Panc1 (cell line): ENCODE data around the gene PAQR9. TPM values are rescaled to one million over a fixed set of nuclear protein-coding genes. Genes with fewer than 3 reads are reported as not detected.

Source experiments
- ATAC-seq: fragments of 200-7000 bp; cut with Tn5 transposase; 2 replicates; pipeline ENCODE4 v1.9.1; 2020; ENCODE audit warnings: mild to moderate bottlenecking, moderate library complexity
- BruUV-seq: library from RNA; stranded (reverse); fragments of 400-500 nt; replicated peaks from 2 replicates; lab custom pipeline; 2021; lab: Mats Ljungman, UMichigan
- CTCF ChIA-PET: fragments of 300-600 bp; sonication (Branson Sonifier 250); formaldehyde crosslinking; loops from one replicate; lab custom pipeline; 2022; ENCODE audit warnings: antibody characterized with exemption; lab: Charles Lee
- POLR2A ChIA-PET: fragments of 300-600 bp; sonication (Branson Sonifier 250); formaldehyde crosslinking; loops from one replicate; lab custom pipeline; 2022; ENCODE audit warnings: antibody characterized with exemption; lab: Charles Lee
- DNase-seq: peaks from one replicate; pipeline ENCODE4 v3.0.0-alpha.2; 2010; ENCODE audit warnings: low read depth, low spot score
- H3K27ac ChIP-seq: 2 replicates; pipeline ENCODE4 v1.5.1; 2011; ENCODE audit warnings: mild to moderate bottlenecking, low read length, inconsistent platforms
- H3K27me3 ChIP-seq: fragments of 200-500 bp; sonication (Bioruptor generic); 2 replicates; pipeline ENCODE4 v1.6.0; 2014; ENCODE audit warnings: low read length, inconsistent platforms; ENCODE audit not compliant: control insufficient read depth, insufficient read depth
- H3K36me3 ChIP-seq: fragments of 200-500 bp; sonication (Bioruptor generic); 2 replicates; pipeline ENCODE4 v1.5.1; 2014; ENCODE audit warnings: inconsistent platforms, mild to moderate bottlenecking, low read length, moderate library complexity; ENCODE audit not compliant: control insufficient read depth, insufficient read depth
- H3K4me1 ChIP-seq: 2 replicates; pipeline ENCODE4 v1.5.1; 2011; ENCODE audit warnings: inconsistent platforms, mild to moderate bottlenecking, low read length, moderate library complexity; ENCODE audit not compliant: control insufficient read depth, insufficient read depth
- H3K4me3 ChIP-seq, 2 experiments: 2 replicates each; pipeline ENCODE4 v1.5.1; 2011 to 2012; ENCODE audit warnings: low read depth in 2 of 2, low read length in 2 of 2, mild to moderate bottlenecking in 2 of 2, inconsistent platforms in 1 of 2, moderate library complexity in 1 of 2
- H3K9me3 ChIP-seq: fragments of 200-500 bp; sonication (Bioruptor generic); 2 replicates; pipeline ENCODE4 v1.5.1; 2014; ENCODE audit warnings: low read depth, mild to moderate bottlenecking, inconsistent platforms, low read length, moderate library complexity; ENCODE audit not compliant: control insufficient read depth, insufficient read depth
- CTCF ChIP-seq: fragments of 450-650 bp; IDR thresholded peaks from 2 replicates; pipeline ENCODE4 v1.5.1; 2017; ENCODE audit warnings: mild to moderate bottlenecking
- POLR2AphosphoS5 ChIP-seq: IDR thresholded peaks from 2 replicates; pipeline ENCODE4 v1.6.1; 2012; ENCODE audit warnings: mild to moderate bottlenecking, low read depth, low read length, moderate library complexity
- REST ChIP-seq, 2 experiments: IDR thresholded peaks; 2 replicates each; pipeline ENCODE4 v1.6.1; 2011 to 2012; ENCODE audit warnings: low read depth in 2 of 2, control low read depth in 1 of 2, low read length in 1 of 2, mild to moderate bottlenecking in 1 of 2, moderate library complexity in 1 of 2; ENCODE audit not compliant: insufficient read depth in 1 of 2
- SIN3A ChIP-seq: IDR thresholded peaks from 2 replicates; pipeline ENCODE4 v1.6.1; 2012; ENCODE audit warnings: low read depth, mild to moderate bottlenecking, low read length, moderate library complexity, borderline replicate concordance; ENCODE audit not compliant: insufficient read depth
- TCF7L2 ChIP-seq: IDR thresholded peaks from 2 replicates; pipeline ENCODE4 v1.6.1; 2011; ENCODE audit warnings: mild to moderate bottlenecking, low read depth, low read length, inconsistent platforms
- in situ Hi-C: cut with HindIII; loops from 2 replicates; pipeline ENCODE4 v1.10.0; 2016; ENCODE audit warnings: low sequenced_read_pairs, low pct_unique_long_range_greater_than_20kb
- intact Hi-C: fragments of 100-400 bp; cut with micrococcal nuclease; formaldehyde crosslinking; loops from one replicate; pipeline ENCODE4 v1.10.0; 2022; ENCODE audit not compliant: unreplicated experiment
- total RNA-seq: library from RNA; stranded (reverse); gene quantifications from one replicate; pipeline ENCODE4 v1.2.1, GENCODE V29; 2021; ENCODE audit not compliant: unreplicated experiment

PAQR9 gene
- total RNA-seq, 1 experiment from 2014 or later: 0.36 TPM

GRCh38 chr3:142935963-142936362, 27.5 kb downstream of the PAQR9 start:
- Histone ChIP-seq H3K9me3 (no peaks in the 10 kb centered on the region), H3K4me3 (no peak overlapping the region), H3K27me3 (no peaks in the 10 kb centered on the region), H3K4me1 (no peaks in the 10 kb centered on the region), H3K27ac (no peak overlapping the region), H3K36me3 (no peaks in the 10 kb centered on the region)
- ATAC-seq (no peak), DNase-seq (no peak)
- BruUV-seq: no TSS peak
- in situ Hi-C loops: no loop called here
- intact Hi-C loops: no loop called here
- POLR2A ChIA-PET: no interaction called here
- TF ChIP-seq CTCF (no peak), SIN3A (no peak)
- CTCF ChIA-PET: no interaction called here

GRCh38 chr3:142934887-142935269, 28.6 kb downstream of the PAQR9 start:
- no peaks in the 10 kb centered on the region for H3K4me1 ChIP-seq
- H3K9me3 ChIP-seq: no peaks in the 10 kb centered on the region
- no peaks in the 10 kb centered on the region for H3K36me3 ChIP-seq
- H3K4me3 ChIP-seq: no peak overlapping the region
- ChIA-PET POLR2A (no interaction called here), CTCF (no interaction called here)
- DNase-seq (no peak), ATAC-seq (no peak)
- intact Hi-C loops: no loop called here
- H3K27me3 ChIP-seq: no peaks in the 10 kb centered on the region
- no TSS peak for BruUV-seq
- no peak for TF ChIP-seq REST (IDR thresholded peaks at IDR 0.05; ENCODE audit: insufficient read depth in 1 of 2, low read depth in 2 of 2, low read length in 1 of 2)
- no peak for TF ChIP-seq POLR2AphosphoS5
- TF ChIP-seq SIN3A: no peak
- TF ChIP-seq CTCF: no peak
- TF ChIP-seq TCF7L2: no peak
- in situ Hi-C loops: no loop called here
- H3K27ac ChIP-seq: no peak overlapping the region
